SK-N-SH treated with all-trans-retinoic acid at 6 μM for 48 hours (cell line): ENCODE results near the gene B4GALT2.

Source experiments
- ATAC-seq: fragments of 200-7000 bp; cut with Tn5 transposase; 3 replicates; pipeline ENCODE4 v1.9.1; 2020; ENCODE audit warnings: mild to moderate bottlenecking, moderate library complexity
- ARNTL ChIP-seq: fragments of 450-650 bp; formaldehyde crosslinking; IDR thresholded peaks from 2 replicates; pipeline ENCODE4 v1.5.0; 2020; ENCODE audit warnings: low read depth, mild to moderate bottlenecking, moderate library complexity, borderline replicate concordance
- BACH2 ChIP-seq: fragments of 250-450 bp; sonication (Bioruptor Pico); IDR thresholded peaks from 2 replicates; pipeline ENCODE4 v1.9.0; 2021; ENCODE audit warnings: mild to moderate bottlenecking, borderline replicate concordance
- CSDC2 ChIP-seq: fragments of 250-450 bp; sonication (Bioruptor Pico); IDR thresholded peaks from 2 replicates; pipeline ENCODE4 v1.5.0; 2020; ENCODE audit warnings: mild to moderate bottlenecking, moderate library complexity
- ESRRG ChIP-seq: fragments of 250-450 bp; sonication (Bioruptor Pico); IDR thresholded peaks from 2 replicates; pipeline ENCODE4 v1.6.1; 2021; ENCODE audit warnings: mild to moderate bottlenecking
- GLIS3 ChIP-seq: fragments of 250-450 bp; sonication (Bioruptor Pico); IDR thresholded peaks from 2 replicates; pipeline ENCODE4 v1.5.0; 2020; ENCODE audit warnings: mild to moderate bottlenecking, moderate library complexity
- OSR1 ChIP-seq: fragments of 250-450 bp; sonication (Bioruptor Pico); IDR thresholded peaks from 2 replicates; pipeline ENCODE4 v1.8.0; 2022; ENCODE audit warnings: moderate library complexity, mild to moderate bottlenecking, inconsistent platforms
- PPARA ChIP-seq: fragments of 250-450 bp; sonication (Bioruptor Pico); IDR thresholded peaks from 2 replicates; pipeline ENCODE4 v1.5.0; 2020; ENCODE audit warnings: mild to moderate bottlenecking, borderline replicate concordance
- TCF4 ChIP-seq: fragments of 250-450 bp; sonication (Bioruptor Pico); IDR thresholded peaks from 2 replicates; pipeline ENCODE4 v1.8.0; 2021; ENCODE audit warnings: mild to moderate bottlenecking, moderate library complexity, borderline replicate concordance
- TOX ChIP-seq: fragments of 250-450 bp; sonication (Bioruptor Pico); IDR thresholded peaks from 2 replicates; pipeline ENCODE4 v1.8.0; 2021; ENCODE audit warnings: mild to moderate bottlenecking, moderate library complexity, borderline replicate concordance
- TSHZ2 ChIP-seq: fragments of 250-450 bp; sonication (Bioruptor Pico); IDR thresholded peaks from 2 replicates; pipeline ENCODE4 v1.5.0; 2020; ENCODE audit warnings: mild to moderate bottlenecking, moderate library complexity
- ZC3H10 ChIP-seq: fragments of 250-450 bp; sonication (Bioruptor Pico); IDR thresholded peaks from 2 replicates; pipeline ENCODE4 v1.5.1; 2021; ENCODE audit warnings: mild to moderate bottlenecking, moderate library complexity
- ZFP30 ChIP-seq: fragments of 450-650 bp; formaldehyde crosslinking; IDR thresholded peaks from 2 replicates; pipeline ENCODE4 v1.5.0; 2022; ENCODE audit warnings: mild to moderate bottlenecking, moderate library complexity
- ZNF565 ChIP-seq: fragments of 450-650 bp; formaldehyde crosslinking; conservative IDR thresholded peaks from 2 replicates; pipeline ENCODE4 v1.5.0; 2020; ENCODE audit warnings: low read depth, mild to moderate bottlenecking, moderate library complexity
- ZNF8 ChIP-seq: fragments of 450-650 bp; formaldehyde crosslinking; IDR thresholded peaks from 2 replicates; pipeline ENCODE4 v1.5.0; 2020; ENCODE audit warnings: mild to moderate bottlenecking, moderate library complexity
- TF ChIP-seq, protein P1 (sequence below): fragments of 250-450 bp; sonication (Bioruptor Pico); IDR thresholded peaks from 2 replicates; pipeline ENCODE4 v1.5.1; 2021; ENCODE audit warnings: mild to moderate bottlenecking, moderate library complexity
- TF ChIP-seq, protein P2 (sequence below): fragments of 250-450 bp; sonication (Bioruptor Pico); IDR thresholded peaks from 2 replicates; pipeline ENCODE4 v1.8.0; 2021; ENCODE audit warnings: low read depth, mild to moderate bottlenecking, moderate library complexity, borderline replicate concordance
- TF ChIP-seq, protein P3 (sequence below): fragments of 250-450 bp; sonication (Bioruptor Pico); IDR thresholded peaks from 2 replicates; pipeline ENCODE4 v1.5.1; 2020; ENCODE audit warnings: low read depth, mild to moderate bottlenecking, moderate library complexity
- TF ChIP-seq, protein P4 (sequence below): fragments of 250-450 bp; sonication (Bioruptor Pico); IDR thresholded peaks from 2 replicates; pipeline ENCODE4 v1.8.0; 2020; ENCODE audit warnings: mild to moderate bottlenecking, moderate library complexity, borderline replicate concordance

The B4GALT2 gene

DNA sequence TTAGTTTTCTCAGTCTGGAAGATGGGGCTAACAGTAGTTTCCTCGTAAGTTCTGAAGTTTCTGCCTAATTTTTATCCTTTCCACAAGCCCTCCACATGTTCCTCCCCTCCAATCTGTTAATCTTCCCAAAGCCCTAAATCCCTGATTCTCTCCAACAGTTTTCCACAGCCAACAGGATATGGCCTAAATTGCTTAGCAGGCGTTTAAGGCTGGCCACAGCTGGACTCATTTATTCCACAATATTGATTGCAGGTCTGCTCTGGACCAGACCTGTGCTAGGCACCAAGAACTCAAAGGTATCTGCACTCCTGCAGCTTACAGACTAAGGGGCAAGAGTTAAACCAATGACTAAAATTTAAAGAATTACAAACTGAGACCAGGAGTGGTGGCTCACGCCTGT lies 48.3 kb downstream of the B4GALT2 start:
- ATAC-seq = no peak
- TF ChIP-seq OSR1 (CRISPR knock-in tag) (no peak), TOX (CRISPR knock-in tag) (no peak), ZNF8 (no peak), CSDC2 (CRISPR knock-in tag) (no peak), BACH2 (CRISPR knock-in tag) (no peak), PPARA (CRISPR knock-in tag) (no peak), GLIS3 (CRISPR knock-in tag) (no peak), ZFP30 (CRISPR knock-in tag) (no peak), ZNF565 (CRISPR knock-in tag) (no peak), TCF4 (no peak), TSHZ2 (CRISPR knock-in tag) (no peak), ESRRG (CRISPR knock-in tag) (no peak), ZC3H10 (CRISPR knock-in tag) (no peak), ARNTL (CRISPR knock-in tag) (no peak)
- TF ChIP-seq, protein P1, sequence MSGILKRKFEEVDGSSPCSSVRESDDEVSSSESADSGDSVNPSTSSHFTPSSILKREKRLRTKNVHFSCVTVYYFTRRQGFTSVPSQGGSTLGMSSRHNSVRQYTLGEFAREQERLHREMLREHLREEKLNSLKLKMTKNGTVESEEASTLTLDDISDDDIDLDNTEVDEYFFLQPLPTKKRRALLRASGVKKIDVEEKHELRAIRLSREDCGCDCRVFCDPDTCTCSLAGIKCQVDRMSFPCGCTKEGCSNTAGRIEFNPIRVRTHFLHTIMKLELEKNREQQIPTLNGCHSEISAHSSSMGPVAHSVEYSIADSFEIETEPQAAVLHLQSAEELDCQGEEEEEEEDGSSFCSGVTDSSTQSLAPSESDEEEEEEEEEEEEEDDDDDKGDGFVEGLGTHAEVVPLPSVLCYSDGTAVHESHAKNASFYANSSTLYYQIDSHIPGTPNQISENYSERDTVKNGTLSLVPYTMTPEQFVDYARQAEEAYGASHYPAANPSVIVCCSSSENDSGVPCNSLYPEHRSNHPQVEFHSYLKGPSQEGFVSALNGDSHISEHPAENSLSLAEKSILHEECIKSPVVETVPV (CRISPR knock-in tag) = no peak
- TF ChIP-seq, protein P2, sequence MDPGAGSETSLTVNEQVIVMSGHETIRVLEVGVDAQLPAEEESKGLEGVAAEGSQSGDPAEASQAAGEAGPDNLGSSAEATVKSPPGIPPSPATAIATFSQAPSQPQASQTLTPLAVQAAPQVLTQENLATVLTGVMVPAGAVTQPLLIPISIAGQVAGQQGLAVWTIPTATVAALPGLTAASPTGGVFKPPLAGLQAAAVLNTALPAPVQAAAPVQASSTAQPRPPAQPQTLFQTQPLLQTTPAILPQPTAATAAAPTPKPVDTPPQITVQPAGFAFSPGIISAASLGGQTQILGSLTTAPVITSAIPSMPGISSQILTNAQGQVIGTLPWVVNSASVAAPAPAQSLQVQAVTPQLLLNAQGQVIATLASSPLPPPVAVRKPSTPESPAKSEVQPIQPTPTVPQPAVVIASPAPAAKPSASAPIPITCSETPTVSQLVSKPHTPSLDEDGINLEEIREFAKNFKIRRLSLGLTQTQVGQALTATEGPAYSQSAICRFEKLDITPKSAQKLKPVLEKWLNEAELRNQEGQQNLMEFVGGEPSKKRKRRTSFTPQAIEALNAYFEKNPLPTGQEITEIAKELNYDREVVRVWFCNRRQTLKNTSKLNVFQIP = no peak
- TF ChIP-seq, protein P3, sequence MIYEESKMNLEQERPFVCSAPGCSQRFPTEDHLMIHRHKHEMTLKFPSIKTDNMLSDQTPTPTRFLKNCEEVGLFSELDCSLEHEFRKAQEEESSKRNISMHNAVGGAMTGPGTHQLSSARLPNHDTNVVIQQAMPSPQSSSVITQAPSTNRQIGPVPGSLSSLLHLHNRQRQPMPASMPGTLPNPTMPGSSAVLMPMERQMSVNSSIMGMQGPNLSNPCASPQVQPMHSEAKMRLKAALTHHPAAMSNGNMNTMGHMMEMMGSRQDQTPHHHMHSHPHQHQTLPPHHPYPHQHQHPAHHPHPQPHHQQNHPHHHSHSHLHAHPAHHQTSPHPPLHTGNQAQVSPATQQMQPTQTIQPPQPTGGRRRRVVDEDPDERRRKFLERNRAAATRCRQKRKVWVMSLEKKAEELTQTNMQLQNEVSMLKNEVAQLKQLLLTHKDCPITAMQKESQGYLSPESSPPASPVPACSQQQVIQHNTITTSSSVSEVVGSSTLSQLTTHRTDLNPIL (CRISPR knock-in tag) = no peak
- TF ChIP-seq, all 23 proteins: peak for 0

DNA sequence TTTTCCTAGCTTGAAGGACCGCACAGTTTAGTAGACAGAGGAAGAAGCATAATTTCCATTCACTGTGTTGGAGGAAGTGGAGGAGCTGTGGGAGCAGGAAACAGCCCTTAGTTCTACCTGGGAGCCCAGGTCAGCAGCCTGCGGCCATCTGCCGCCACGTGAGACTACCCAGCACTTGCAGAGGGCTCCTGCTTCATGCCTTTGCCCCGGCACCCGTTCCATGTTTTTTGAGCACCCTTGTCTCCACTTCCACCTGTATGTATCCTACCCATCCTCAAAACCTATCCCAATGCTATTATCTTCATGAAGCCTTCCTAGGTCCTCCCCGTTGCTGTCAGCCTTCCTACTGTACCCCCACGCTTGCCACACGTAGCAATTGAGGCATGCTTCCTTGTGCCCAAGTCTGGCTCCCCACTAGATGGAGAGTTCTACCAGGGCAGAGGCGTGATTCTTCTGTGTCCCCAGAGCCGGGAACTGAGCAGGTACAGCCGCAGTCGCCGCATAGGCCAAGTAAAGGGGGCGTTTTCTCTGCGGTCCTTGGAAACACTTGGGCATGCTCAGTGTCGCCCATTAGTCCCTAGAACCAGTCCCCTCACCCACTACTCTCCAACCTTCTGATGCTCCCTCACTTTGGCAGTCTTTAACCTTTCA lies 50.4 kb downstream of the B4GALT2 start:
- ATAC-seq = peak; percentile 38
- TF ChIP-seq ZNF8 (no peak), TSHZ2 (CRISPR knock-in tag) (no peak), BACH2 (CRISPR knock-in tag) (no peak), ZC3H10 (CRISPR knock-in tag) (no peak)
- TF ChIP-seq, protein P4, sequence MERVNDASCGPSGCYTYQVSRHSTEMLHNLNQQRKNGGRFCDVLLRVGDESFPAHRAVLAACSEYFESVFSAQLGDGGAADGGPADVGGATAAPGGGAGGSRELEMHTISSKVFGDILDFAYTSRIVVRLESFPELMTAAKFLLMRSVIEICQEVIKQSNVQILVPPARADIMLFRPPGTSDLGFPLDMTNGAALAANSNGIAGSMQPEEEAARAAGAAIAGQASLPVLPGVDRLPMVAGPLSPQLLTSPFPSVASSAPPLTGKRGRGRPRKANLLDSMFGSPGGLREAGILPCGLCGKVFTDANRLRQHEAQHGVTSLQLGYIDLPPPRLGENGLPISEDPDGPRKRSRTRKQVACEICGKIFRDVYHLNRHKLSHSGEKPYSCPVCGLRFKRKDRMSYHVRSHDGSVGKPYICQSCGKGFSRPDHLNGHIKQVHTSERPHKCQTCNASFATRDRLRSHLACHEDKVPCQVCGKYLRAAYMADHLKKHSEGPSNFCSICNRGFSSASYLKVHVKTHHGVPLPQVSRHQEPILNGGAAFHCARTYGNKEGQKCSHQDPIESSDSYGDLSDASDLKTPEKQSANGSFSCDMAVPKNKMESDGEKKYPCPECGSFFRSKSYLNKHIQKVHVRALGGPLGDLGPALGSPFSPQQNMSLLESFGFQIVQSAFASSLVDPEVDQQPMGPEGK = no peak
- TF ChIP-seq, protein P1 (CRISPR knock-in tag) = no peak
